AG10803 (cell line): ENCODE measurements around the gene SLC16A11.
A peak's percentile ranks its signal among the peaks of the same experiment; 100 is the strongest.

Experiments used
- DNase-seq: peaks from one replicate; pipeline ENCODE4 v3.0.0; 2010; ENCODE audit warnings: low read depth
- H3K4me3 ChIP-seq: 2 replicates; pipeline ENCODE4 v1.5.1; 2011; ENCODE audit warnings: mild to moderate bottlenecking, low read length, control low read depth
- TF ChIP-seq, protein P1 (sequence below): conservative IDR thresholded peaks from 2 replicates; pipeline ENCODE4 v1.5.1; 2011; ENCODE audit warnings: mild to moderate bottlenecking, low read length, control low read depth, inconsistent platforms

Gene SLC16A11

DNA sequence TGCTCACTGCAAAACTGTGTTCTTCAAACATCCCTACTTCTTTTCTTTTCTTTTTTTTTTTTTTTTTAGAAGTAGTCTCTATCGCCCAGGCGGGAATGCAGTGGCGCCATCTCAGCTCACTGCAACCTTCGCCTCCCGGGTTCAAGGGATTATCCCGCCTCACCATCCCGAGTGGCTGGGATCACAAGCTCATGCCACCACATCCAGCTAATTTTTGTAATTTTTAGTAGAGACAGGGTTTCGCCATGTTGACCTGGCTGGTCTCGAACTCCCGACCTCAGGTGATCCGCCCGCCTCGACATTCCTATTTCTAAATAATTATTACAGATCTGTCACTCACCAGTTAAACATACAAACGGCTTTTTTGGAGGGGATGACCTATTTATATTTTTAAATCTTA lies 32.5 kb downstream of the SLC16A11 start:
- TF ChIP-seq, protein P1, sequence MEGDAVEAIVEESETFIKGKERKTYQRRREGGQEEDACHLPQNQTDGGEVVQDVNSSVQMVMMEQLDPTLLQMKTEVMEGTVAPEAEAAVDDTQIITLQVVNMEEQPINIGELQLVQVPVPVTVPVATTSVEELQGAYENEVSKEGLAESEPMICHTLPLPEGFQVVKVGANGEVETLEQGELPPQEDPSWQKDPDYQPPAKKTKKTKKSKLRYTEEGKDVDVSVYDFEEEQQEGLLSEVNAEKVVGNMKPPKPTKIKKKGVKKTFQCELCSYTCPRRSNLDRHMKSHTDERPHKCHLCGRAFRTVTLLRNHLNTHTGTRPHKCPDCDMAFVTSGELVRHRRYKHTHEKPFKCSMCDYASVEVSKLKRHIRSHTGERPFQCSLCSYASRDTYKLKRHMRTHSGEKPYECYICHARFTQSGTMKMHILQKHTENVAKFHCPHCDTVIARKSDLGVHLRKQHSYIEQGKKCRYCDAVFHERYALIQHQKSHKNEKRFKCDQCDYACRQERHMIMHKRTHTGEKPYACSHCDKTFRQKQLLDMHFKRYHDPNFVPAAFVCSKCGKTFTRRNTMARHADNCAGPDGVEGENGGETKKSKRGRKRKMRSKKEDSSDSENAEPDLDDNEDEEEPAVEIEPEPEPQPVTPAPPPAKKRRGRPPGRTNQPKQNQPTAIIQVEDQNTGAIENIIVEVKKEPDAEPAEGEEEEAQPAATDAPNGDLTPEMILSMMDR, result no peak
- H3K4me3 ChIP-seq, result peak overlapping the region; percentile 96
- no peak for DNase-seq

DNA sequence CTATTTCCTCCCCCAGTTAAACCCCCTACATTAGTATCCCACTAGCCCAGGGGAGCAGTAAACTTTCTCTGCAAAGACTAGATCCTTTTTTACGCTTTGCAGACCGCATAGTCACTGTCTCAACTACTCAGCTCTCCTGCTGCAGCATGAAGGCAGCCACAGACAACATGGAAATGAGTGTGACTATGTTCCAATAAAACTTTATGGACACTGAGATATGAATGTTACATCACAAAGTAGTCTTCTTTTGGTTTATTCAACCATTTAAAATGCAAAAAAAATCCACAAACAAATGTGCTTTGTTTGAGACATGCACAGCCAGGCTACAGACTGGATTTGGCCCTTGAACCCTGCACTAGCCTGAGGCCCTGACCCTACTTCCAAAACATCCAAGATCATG lies 33.4 kb downstream of the SLC16A11 start:
- peak overlapping the region; percentile 21 for H3K4me3 ChIP-seq
- DNase-seq, result no peak

DNA sequence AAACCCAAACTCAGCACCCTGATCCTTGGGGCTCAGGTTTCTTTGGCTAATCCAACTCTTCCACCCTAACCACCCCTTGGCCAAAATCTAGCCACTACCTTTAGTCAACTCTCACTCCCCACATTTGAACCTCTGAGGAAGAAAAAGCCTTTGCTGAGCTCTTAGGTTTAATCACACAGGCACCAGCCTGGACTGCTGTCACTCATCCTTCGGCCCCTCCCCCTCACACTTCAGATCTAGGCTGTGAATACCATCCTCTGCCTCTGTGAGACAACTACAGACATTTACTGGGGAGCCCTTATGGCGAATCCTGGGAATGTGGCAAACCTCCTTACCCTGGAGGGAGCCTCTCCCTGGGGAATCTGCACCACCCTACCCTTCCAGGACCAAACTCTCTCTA lies 36.7 kb downstream of the SLC16A11 start:
- no peak for DNase-seq
- TF ChIP-seq, protein P1, result no peak
- H3K4me3 ChIP-seq, result no peak overlapping the region

More for the DNA sequence above, 33.4 kb downstream of the SLC16A11 start:
- TF ChIP-seq, protein P1, result no peak

DNA sequence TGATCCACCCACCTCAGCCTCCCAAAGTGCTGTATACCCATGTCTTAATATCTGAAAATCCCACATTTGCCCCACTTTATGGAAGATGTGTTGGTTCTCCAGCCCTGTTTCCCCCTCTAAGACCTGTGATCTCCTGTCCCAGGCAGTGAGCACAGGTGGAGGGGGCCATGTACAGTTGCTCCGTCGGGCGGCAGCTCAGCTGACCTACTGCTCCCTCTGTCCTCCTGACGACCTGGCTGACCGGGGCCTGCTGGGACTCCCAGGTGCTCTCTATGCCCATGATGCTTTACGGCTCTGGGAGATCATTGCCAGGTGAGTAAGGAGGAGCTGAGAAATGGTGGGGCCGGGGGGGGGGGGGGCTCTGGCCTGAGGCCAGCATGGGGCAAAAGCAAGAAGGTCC lies 38.2 kb downstream of the SLC16A11 start:
- no peak overlapping the region for H3K4me3 ChIP-seq
- DNase-seq, result no peak
- TF ChIP-seq, protein P1, result no peak

DNA sequence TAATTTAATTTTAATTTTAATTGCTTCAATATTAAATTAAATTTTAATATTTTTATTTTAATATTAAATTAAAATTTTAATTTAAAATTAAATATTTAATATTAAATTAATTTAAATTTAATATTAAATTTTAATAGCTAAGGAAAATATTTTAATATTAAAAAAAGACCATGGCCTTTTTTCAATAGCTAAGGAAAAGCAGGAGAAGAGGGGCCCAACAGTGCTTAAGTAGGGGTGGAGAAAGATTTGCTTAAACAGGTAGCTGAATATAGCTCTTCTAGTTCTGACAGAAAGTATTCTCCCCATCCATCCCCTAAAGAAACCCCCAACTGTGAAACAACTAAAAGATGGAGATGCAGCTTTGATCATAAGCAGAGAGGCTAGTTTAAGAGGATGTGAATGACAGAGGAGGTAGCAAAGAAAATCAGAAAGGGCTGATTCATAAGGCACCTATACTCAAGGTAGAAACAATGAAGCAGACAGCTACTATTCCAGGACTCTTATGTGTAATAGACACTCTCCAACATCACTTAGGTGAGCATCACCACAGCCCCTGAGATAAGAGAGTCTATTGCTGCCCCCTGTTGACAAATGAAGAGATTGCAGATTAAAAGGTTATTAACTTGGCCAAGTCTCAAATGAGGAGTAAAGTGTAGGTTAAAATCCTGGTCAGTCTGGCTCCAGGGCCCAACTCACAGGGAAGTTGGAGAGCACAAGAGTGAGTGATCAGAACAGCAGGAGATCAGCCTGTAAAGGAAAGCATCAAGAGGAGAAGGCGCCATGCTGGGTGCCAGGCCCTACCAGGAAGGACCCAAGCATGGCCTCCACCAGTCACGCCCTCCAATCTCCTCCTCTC lies 39.3 kb downstream of the SLC16A11 start:
- TF ChIP-seq, protein P1, result peak; percentile 74
- DNase-seq, result peak; percentile 52
- H3K4me3 ChIP-seq, result no peak overlapping the region

DNA sequence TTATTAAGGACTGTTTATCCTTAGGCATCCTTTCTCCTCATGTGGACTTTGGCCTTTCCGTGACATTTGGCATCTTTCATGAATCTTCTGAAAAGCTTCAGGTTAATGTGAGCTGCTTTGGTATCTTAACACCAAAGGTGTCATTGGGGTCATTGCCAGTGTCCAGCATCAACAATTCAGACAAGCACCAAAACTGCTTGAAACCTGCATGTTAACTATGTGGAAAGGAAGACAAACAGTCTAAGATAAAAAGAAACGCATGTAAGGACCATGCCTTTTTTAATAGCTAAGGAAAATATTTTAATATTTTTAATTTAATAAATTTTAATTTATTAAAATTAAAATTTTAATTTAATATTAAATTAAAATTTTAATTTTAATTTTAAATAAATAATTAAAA lies 40.1 kb downstream of the SLC16A11 start:
- TF ChIP-seq, protein P1, result no peak
- no peak overlapping the region for H3K4me3 ChIP-seq
- no peak for DNase-seq
